Endodermal cell (in vitro differentiated cells): Measurements from ENCODE around the gene TSC1. TPM values are rescaled to one million over a fixed set of nuclear protein-coding genes. Genes with fewer than 3 reads are reported as not detected.
A peak's percentile ranks its signal among the peaks of the same experiment; 100 is the strongest.

ENCODE experiments used
- DNase-seq: peaks from one replicate; pipeline ENCODE4 v3.0.0-alpha.2; 2017
- H3K27ac ChIP-seq: 2 replicates; pipeline ENCODE4 v1.5.1; 2013; ENCODE audit warnings: mild to moderate bottlenecking, low read depth, low read length, moderate library complexity
- H3K27me3 ChIP-seq: 2 replicates; pipeline ENCODE4 v1.6.1; 2013; ENCODE audit warnings: mild to moderate bottlenecking, low read length, moderate library complexity; ENCODE audit not compliant: insufficient read depth, control insufficient read depth, poor library complexity, severe bottlenecking
- H3K36me3 ChIP-seq: 2 replicates; pipeline ENCODE4 v1.7.0; 2013; ENCODE audit warnings: mild to moderate bottlenecking, low read length, moderate library complexity; ENCODE audit not compliant: control insufficient read depth, insufficient read depth
- H3K4me1 ChIP-seq: one replicate; pipeline ENCODE4 v1.7.0; 2013; ENCODE audit warnings: low read length; ENCODE audit not compliant: control insufficient read depth, insufficient read depth
- H3K4me3 ChIP-seq: 2 replicates; pipeline ENCODE4 v1.5.1; 2013; ENCODE audit warnings: mild to moderate bottlenecking, low read length, moderate library complexity
- H3K9ac ChIP-seq: 2 replicates; pipeline ENCODE4 v1.6.1; 2013; ENCODE audit warnings: mild to moderate bottlenecking, low read length, moderate library complexity; ENCODE audit not compliant: poor library complexity, severe bottlenecking; ENCODE audit errors: extremely low read depth
- H3K9me3 ChIP-seq: 2 replicates; pipeline ENCODE4 v1.6.1; 2013; ENCODE audit warnings: mild to moderate bottlenecking, low read length, moderate library complexity; ENCODE audit not compliant: control insufficient read depth
- H3K27ac Mint-ChIP-seq: 2 replicates; pipeline ENCODE4 v1.8.0; 2020; ENCODE audit warnings: mixed read lengths
- H3K27me3 Mint-ChIP-seq: 2 replicates; pipeline ENCODE4 v1.8.0; 2021; ENCODE audit warnings: mild to moderate bottlenecking, mixed read lengths; ENCODE audit not compliant: insufficient read depth
- H3K36me3 Mint-ChIP-seq: 2 replicates; pipeline ENCODE4 v1.8.0; 2020; ENCODE audit warnings: low read depth, mixed read lengths
- H3K4me1 Mint-ChIP-seq: 2 replicates; pipeline ENCODE4 v1.8.0; 2020; ENCODE audit warnings: mixed read lengths
- H3K4me3 Mint-ChIP-seq: 2 replicates; pipeline ENCODE4 v1.8.0; 2020; ENCODE audit warnings: mild to moderate bottlenecking, moderate library complexity, mixed read lengths
- H3K9me3 Mint-ChIP-seq: 2 replicates; pipeline ENCODE4 v1.8.0; 2020; ENCODE audit warnings: mild to moderate bottlenecking, mixed read lengths
- CTCF ChIP-seq: fragments of 200-600 bp; sonication (generic); conservative IDR thresholded peaks from 2 replicates; pipeline ENCODE4 v1.5.0; 2021; ENCODE audit warnings: antibody characterized with exemption, mild to moderate bottlenecking
- WGBS, 2 experiments: methylation state at CpG; one replicate each; pipeline versions ENCODE4 v1.1.5 to v1.1.7; 2013; ENCODE audit warnings: missing lambda C conversion rate in 2 of 2, mixed read lengths in 1 of 2; ENCODE audit not compliant: insufficient coverage in 1 of 2, insufficient read length in 1 of 2; 5-methylcytosine and 5-hydroxymethylcytosine counted together
- total RNA-seq, 2 donors: library from RNA; stranded (reverse); fragmentation: NEBNext Ultra II Directional in 1 of 2; extraction: Animal tissue kit (Norgen Biotek cat#: 25700) in 1 of 2; gene quantifications; 2 replicates in 1 of 2; 3 replicates in 1 of 2; pipeline ENCODE4 v1.2.1, GENCODE V29; 2021

TSC1 gene
- total RNA-seq, 2 donors from 2014 or later = 67.8 to 72.9 TPM

GRCh38 chr9:132903574-132904492 lies 40.6 kb downstream of the TSC1 start:
- Mint-ChIP-seq H3K27ac (peak overlapping the region; percentile 73), H3K4me1 (peaks cover 17% of the 10 kb centered on the region), H3K9me3 (no peaks in the 10 kb centered on the region), H3K36me3 (peaks cover 59% of the 10 kb centered on the region), H3K27me3 (no peaks in the 10 kb centered on the region), H3K4me3 (no peak overlapping the region)
- Histone ChIP-seq H3K36me3 (peaks cover 52% of the 10 kb centered on the region), H3K9ac (no peak overlapping the region), H3K9me3 (no peaks in the 10 kb centered on the region), H3K4me1 (peaks cover 7% of the 10 kb centered on the region), H3K27ac (no peak overlapping the region), H3K27me3 (no peaks in the 10 kb centered on the region), H3K4me3 (no peak overlapping the region)
- peak; percentile 74 for DNase-seq
- TF ChIP-seq CTCF = no peak
- WGBS, 2 experiments = 76 to 78% methylated on average over 10 to 13 of the region's 13 CpGs

- no peak overlapping the region for H3K9ac ChIP-seq
These were observed 42.3 kb downstream of the TSC1 start for GRCh38 chr9:132901858-132902831.

More at GRCh38 chr9:132901858-132902831, 42.3 kb downstream of the TSC1 start:
- Mint-ChIP-seq H3K27me3 (no peaks in the 10 kb centered on the region), H3K4me1 (peaks cover 17% of the 10 kb centered on the region), H3K27ac (no peak overlapping the region), H3K9me3 (no peaks in the 10 kb centered on the region), H3K4me3 (no peak overlapping the region), H3K36me3 (peaks cover 61% of the 10 kb centered on the region)
- WGBS, 2 experiments = 52 to 60% methylated on average over 10 to 11 of the region's 11 CpGs
- no peak overlapping the region for H3K4me3 ChIP-seq
- H3K27me3 ChIP-seq = no peaks in the 10 kb centered on the region
- H3K27ac ChIP-seq = no peak overlapping the region
- H3K4me1 ChIP-seq = peaks cover 7% of the 10 kb centered on the region
- no peaks in the 10 kb centered on the region for H3K9me3 ChIP-seq
- peaks cover 55% of the 10 kb centered on the region for H3K36me3 ChIP-seq
- peak; percentile 92 for DNase-seq
- peak; percentile 98 for TF ChIP-seq CTCF
